ENCODE results near the gene ETDC.
"Not testable (repeated sequence)": the region's sequence is repeated elsewhere in the genome, so short reads cannot be mapped to it uniquely, and the experiment has no call there.

Gene ETDC

DNA sequence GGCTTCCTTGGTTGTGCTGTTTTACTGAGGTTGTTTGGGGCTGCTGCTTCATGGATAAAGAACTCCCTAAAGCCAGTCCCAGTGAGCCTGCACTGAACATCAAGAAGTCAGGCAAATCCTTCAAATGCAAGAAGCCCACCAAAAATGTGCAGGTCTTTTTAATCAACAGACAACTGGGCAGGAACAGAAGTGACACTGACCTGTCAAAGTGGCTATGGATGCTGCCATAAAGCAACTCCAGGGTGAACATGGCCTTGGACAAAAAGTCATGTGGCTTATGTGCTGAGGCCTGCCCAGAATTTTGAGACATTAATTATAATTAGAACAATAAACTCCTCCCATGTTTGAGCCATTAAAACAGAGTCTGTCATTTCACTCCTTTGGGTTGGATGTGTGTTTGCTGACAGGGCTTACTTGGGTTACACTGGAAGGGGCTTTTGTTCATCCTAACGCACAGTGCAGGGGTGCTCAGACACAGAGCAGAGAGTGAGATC is at the start of gene ETDC:
Gene ETDC, plus strand, starts transcription at position 51 of the 494 bp plus-strand sequence. Its CDS starts 0 bp downstream, at position 51.
- FAIRE-seq (no peak), DNase-seq (ENCODE audit: insufficient read length, low spot score) (no peak)

DNA sequence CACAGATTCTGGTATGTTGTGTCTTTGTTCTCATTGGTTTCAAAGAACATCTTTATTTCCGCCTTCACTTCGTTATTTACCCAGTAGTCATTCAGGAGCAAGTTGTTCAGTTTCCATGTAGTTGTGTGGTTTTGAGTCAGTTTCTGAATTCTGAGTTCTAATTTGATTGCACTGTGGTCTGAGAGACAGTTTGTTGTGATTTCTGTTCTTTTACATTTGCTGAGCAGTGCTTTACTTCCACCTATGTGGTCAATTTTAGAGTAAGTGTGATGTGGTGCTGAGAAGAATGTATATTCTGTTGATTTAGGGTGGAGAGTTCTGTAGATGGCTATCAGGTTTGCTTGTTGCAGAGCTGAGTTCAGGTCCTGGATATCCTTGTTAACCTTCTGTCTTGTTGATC is 48.3 kb upstream of the ETDC start:
- not testable (repeated sequence) for FAIRE-seq; DNase-seq (ENCODE audit: insufficient read length, low spot score)

DNA sequence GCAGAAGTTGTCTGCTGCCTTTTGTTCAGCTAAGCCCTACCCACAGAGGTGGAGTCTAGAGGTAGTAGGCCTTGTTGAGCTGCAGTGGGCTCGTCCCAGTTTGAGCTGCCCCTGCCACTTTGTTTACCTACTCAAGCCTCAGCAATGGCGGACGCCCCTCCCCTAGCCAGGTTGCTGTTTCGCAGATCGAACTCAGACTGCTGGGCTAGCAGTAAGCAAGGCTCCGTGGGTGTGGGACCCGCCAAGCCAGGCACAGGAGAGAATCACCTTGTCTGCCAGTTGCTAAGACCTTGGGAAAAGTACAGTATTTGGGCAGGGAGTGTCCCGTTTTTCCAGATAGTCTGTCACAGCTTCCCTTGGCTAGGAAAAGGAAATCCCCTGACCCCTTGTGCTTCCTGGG is 45.9 kb upstream of the ETDC start:
- DNase-seq (ENCODE audit: insufficient read length, low spot score); FAIRE-seq: not testable (repeated sequence)

DNA sequence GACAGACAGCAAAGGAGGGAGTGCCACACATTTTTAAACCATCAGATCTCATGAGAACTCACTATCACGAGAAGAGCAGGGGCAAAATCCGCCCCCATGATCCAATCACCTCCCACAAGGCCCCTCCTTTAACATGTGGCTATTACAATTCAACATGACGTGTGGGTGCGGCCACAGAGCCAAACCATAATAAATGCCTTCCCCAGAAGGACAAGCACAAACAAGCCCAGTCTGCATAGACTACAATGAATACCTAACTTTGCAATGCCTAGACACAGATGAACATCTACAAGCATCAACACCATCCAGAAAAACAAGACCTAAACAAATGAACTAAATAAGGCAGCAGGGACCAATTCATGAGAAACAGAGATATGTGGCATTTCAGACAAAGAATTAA is 45.1 kb upstream of the ETDC start:
- FAIRE-seq (no peak), DNase-seq (ENCODE audit: insufficient read length, low spot score) (no peak)

DNA sequence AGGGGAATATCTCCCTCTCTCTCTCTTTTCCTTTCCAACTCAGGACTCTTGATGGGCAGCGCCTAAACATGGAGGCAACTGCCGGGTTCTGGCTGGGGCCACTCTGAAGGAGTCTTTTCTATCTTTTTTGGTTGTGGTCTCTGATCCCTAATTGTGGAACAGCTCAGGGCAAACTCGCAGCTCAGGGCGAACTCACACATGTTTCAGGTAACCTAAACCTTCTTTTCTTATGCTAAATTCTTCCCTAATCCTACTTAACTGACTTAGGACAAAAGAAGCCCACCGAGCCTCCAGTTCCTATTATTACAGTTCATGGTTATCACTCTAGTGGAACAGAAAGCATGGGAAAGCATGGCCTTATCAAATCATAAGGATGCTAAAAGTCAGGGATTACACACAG is 36.1 kb upstream of the ETDC start:
- FAIRE-seq: no peak
- no peak for DNase-seq (ENCODE audit: insufficient read length, low spot score)

DNA sequence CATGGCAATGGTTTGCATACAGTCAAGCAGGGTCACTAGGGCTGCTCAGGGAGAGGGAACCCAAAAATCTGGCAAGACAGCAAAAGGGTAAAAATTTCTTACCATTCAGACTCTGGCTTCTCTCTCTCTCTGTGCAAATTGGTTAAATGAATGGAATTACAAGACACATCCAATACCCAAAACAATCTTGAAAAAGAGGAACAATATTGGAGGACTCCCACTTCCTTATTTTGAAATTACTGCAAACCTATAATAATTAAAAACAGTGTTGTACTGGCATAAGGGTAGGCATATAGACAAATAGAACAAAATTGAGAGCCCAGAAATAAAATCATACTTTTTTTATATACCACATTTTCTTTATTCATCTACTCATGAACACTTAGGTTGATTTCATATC is 33.3 kb upstream of the ETDC start:
- DNase-seq (ENCODE audit: insufficient read length, low spot score) (no peak), FAIRE-seq (no peak)

DNA sequence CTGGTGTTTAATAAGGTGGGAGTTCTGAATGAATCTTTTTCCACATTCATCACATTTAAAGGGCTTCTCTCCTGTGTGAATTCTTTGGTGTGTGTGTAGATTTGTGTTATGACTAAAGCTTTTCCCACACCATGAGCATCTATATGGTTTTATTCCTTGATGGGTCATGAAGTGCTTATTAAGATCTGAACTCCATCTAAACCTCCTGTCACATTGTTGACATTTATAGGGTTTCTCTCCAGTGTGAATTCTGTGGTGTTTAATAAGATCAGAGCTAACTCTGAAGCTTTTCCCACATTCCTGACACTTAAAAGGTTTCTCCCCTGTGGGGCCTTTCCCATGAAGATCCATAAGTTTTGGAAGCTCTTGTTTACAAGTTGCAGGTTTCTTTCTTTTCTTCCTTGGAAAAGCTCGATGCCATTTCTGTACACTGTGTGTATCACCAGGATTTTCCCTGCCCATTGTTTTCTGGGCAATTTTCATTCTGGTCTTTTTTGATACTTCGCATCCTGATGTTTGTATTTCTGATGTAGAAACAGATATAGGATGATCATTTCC is 21.9 kb upstream of the ETDC start:
- no peak for DNase-seq (ENCODE audit: insufficient read length, low spot score)
- no peak for FAIRE-seq

DNA sequence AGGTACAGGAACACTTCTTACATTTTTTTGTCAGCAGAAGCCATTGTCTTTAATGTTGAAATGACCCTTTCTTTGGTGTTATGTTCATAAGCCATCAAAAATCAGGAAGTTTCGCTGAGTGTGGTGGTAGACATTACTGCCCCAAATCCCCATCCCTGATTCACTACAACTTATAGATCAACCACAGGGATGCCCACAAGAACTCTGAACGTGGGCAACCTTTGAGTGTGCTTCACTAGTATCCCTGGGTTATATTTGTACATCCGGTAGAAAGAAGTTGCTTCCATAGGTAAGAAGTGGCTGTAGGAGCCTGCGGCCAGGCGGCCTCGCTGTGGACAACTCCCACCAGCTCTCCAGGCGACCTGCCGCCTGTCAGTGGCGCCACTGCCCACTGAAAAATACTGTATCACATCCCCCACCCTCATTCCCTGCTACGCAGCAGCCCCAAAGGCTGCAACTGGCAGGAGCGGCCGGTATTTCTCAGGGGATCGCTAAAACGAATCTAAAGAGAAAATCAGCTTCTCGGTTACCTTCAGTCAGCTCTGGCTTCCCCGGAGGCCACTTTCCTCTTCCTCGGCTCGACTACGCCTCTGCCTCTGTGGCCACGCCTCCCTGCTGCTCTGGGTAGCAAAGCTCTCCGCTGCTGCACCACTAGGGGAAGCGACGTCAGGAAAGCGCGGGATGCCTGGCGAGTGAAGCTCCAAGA is 13.9 kb upstream of the ETDC start:
- DNase-seq (ENCODE audit: insufficient read length, low spot score): peak; percentile 9
- peak; percentile 90 for FAIRE-seq

DNA sequence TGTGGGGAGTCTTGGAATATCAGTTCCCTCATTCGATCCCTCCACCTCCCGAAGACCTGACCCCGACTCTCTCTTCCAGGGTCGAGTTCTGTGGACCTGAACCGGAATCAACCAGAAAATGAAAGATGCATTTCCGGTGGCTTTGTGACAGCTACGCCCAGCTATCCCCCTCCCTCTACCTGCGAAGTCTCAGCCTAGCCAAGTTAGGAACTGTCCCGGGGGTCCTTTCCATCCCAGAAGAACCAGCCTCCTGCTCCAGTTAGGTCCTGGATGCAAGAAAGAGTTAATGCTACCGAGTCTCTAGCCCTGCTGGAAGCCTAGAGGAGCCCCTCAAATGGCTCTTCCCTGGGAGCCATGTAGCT is 13.4 kb upstream of the ETDC start:
- no peak for FAIRE-seq

DNA sequence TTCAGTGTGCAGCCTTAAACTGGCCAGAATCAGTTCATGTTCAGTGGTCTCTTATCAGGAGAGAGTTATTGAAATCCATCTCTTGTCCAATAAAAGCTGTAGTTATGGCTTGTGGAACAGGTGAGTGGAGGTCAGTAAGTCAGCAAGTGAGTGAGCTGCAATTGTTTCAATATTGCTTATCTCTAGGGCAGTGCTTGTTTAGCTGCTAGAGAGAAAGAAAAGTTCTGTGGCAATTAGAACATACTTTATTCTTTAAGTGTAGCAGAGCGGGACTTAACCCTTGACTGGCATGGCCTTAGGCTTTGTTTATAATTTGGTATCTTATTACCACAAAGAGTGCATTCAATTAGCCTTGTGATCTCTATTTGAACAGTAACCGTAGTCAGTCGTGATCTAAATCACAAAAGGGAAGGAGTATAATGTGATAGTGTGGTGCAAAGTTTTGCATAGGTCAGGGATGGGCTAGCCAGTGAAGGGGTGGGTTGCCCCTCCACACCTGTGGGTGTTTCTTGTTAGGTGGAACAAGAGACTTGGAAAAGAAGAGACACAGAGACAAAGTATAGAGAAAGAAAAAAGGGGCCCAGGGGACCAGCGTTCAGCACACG is 6.9 kb upstream of the ETDC start:
- DNase-seq (ENCODE audit: insufficient read length, low spot score) (no peak), FAIRE-seq (peak; percentile 8)

More for the DNA sequence above, 13.4 kb upstream of the ETDC start:
- no peak for DNase-seq (ENCODE audit: insufficient read length, low spot score)

DNA sequence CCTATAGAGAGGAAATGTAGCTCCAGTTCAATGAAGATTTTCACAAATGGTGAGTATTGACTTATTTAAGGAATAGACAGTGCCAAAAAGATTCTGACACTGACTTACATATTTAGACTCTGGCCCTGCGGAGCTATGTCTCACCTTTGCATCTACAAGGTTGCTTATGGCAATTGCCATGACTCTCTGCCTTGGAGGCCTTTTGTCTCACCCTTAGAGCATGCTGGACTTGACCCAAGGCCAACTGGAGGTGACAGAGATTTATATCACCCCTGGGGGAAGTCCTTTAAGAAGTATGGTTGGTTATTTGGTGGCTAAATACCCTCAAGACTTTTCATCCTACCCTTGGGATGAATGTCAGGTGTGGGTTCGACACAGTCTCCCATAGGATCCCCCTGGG is 4.5 kb upstream of the ETDC start:
- no peak for FAIRE-seq
- no peak for DNase-seq (ENCODE audit: insufficient read length, low spot score)

DNA sequence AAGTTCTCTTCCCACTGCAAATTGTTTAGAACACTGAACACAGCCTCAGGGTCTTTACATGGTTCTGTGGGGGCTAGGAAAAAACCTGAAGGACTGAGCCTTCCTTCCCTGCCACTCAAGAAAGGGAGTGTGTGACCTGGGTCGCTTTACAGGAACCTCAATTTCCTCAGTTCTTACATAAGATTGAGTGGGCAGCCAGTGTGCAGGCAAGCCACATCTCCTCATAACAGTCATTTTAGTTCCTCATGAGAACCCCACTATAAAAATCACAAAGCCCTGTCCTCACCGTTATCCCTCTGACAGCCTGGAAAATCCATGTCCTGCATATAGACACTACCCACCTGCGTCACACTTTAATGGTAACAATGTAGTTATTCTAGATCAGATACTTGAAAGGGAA is 2.1 kb upstream of the ETDC start:
- FAIRE-seq: no peak
- no peak for DNase-seq (ENCODE audit: insufficient read length, low spot score)

DNA sequence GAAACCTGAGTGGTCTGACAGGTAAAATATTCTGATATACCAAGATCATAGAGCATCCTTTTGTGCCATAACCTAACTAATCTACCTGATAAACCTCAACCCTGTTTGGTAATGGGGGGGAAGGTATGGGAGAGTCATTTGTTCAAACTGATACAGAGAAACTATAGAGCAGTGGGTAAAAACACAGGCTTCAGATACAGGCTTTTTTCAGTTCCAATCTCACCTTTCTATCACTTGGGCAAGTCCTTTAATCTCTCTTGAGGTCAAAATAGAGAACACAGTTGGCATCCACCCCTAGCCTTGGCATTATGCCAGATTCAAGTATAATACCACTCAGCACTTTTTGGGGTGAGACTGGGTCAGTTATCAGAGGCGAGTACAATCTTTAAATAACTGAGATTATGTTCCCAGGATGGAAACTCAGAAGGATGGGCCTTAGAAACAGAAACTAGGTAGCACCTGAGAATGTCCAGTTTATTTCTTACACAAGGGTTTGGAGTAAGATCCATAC is 880 bp upstream of the ETDC start:
- DNase-seq (ENCODE audit: insufficient read length, low spot score): no peak
- FAIRE-seq: no peak

DNA sequence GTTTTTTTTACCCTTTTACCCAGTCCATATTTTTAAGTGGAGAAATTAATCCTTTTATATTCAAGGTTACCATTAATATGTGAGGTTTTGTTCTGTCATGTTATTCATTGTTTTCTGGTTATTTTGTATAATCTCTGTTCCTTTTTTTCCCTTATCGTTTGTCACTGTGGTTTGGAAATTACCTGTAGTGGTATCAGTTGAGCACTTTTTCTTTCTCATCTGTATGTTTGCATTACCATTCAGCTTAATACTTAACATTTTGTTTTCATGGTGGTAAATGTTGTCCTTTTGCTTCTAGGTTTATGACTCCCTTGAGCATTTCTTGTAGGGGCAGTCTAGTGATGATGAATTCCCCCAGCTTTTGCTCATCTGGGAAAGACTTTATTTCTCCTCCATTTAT is 6.6 kb downstream of the ETDC start:
- FAIRE-seq (no peak), DNase-seq (ENCODE audit: insufficient read length, low spot score) (no peak)

DNA sequence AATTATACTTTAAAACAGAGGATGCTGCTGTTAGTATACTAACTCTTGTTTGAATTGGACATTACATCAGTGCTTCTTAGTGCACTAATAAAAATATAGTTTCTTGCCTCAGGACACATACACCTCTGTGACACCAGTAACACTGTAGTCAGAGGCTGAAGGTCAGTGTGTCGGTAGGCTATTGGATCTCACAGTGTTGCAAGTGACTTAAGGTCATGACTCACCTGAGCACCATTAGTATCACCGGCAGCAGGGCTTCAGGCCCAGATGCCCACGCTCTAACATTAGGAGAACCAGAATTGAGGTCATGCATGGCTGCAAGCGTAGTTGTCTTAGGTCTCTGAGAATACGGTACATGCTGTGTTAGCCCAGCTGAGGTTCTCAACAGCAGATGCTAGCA is 15.2 kb downstream of the ETDC start:
- FAIRE-seq (no peak), DNase-seq (ENCODE audit: insufficient read length, low spot score) (no peak)

DNA sequence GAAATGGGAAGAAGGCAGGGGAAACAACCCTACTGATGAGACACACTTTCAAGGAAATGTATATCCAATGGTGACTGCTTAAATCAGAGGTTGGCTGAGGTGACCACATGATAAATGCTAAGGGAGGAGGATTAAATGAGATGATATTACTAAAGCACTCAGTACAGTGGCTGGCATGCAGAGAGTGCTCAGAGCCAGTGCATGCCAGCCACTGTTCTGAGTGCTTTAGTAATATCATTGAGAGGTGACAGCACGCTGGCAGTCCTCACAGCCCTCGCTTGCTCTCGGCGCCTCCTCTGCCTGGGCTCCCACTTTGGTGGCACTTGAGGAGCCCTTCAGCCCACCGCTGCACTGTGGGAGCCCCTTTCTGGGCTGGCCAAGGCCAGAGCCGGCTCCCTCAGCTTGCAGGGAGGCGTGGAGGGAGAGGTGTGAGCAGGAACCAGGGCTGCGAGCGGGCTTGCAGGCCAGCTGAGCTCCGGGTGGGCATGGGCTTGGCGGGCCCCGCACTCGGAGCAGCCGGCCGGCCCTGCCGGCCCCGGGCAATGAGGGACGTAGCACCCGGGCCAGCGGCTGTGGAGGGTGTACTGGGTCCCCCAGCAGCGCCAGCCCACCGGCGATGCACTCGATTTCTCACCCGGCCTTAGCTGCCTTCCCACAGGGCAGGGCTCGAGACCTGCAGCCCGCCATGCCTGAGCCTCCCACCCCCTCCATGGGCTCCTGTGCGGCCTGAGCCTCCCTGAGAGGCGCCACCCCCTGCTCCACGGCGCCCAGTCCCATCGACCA is 15.9 kb downstream of the ETDC start:
- not testable (repeated sequence) for FAIRE-seq; DNase-seq (ENCODE audit: insufficient read length, low spot score)

DNA sequence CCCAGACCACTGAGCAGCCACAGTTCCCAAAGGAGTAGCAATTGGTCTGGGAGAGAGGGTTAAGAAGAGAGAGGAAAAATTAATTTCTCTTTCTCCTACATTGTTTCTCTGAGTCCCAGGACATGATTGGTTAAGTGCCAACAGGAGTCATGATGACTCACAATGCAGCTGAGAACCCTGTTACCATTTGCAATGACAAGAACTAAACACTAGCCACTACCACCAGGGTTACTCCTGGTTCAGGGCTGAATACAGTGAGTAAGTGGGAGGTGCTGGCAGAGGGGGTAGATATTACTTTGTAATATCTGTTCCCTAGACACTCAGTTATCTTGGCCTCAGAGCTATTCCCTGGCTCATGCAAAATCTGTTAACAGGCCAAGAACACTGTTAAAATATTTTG is 18.0 kb downstream of the ETDC start:
- FAIRE-seq (no peak), DNase-seq (ENCODE audit: insufficient read length, low spot score) (no peak)

DNA sequence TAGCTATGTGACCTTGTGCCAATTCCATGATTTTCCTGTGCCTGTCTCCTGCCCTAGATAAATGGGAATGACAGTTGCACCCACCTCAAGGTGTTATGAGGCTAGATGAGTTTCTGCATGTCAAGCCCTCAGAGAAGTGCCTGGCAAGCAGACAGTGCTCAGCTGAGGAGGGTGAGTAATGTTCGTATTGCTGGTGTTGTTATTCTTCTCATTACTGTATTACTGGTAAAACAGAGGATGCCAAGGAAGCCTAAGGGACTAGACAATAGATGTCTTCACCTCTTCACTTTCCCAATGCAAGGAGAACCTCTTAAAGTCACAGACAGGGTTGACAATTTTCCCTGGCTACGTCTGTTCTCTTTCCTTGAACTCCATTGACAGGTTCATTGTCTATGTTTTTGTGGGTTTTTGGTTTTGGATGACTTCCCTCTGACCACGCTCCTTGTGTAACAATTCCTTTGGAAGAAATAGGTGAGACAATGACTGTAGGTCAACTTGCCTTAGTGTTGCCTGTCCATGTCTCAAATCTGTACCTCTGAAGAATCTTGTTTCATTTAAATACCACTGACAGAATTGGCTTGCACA is 19.2 kb downstream of the ETDC start:
- FAIRE-seq (no peak), DNase-seq (ENCODE audit: insufficient read length, low spot score) (no peak)

DNA sequence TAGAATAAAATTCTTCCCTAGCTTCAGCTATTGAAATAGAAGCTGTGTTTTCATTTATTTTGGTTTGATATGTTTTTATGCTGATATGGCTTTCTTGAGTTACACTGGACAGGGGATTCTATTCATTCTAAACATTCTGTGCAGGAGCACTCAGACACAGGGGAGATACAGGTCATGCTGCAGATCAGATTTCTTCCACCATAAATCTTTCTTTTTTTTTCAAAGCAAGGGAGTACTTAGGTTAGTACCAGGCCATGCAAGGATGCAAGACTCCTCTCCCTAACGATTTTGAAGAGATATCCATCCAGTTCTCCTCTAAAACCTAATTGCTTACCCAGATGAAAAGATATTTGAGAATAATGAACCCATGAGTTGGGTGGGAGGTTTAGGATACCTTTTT is 21.4 kb downstream of the ETDC start:
- DNase-seq (ENCODE audit: insufficient read length, low spot score): no peak
- FAIRE-seq: no peak

DNA sequence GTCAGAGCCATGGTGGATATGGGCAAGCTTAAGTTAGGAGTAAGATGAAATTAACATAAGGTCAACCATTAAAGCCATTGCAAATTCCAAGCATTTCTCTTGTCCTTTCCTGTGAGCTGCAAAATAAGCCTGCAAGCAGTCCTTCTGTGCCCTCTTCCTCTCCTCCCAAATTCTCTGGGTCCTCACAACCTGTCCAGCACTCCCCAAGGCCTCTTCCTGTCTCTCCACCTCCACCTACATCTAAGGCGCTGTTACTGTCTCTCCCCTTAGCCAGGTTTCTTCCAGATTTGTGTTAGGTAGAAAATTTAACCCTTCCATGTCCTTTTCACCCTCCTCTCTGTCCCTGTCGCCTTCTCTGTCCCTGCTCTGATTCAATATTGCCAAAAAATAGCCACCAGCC is 22.2 kb downstream of the ETDC start:
- no peak for DNase-seq (ENCODE audit: insufficient read length, low spot score)

DNA sequence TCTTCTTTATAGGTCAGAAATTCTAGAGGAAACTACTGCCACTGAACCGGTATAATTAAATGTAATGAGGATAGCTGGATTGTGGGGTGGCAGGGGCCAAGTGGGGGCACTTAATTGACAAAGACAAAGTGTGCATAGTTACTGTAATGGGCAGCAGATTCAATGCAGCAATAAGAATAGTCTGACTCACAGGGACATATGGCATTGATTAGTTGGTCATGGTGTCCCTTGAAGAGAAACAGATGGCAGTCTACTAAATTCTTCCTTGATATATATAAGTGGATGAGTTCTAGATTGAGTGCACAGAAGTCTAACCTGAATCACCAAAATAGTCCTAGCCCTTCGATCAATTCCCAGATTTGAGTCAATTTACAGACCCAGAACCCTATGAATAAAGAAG is 31.6 kb downstream of the ETDC start:
- FAIRE-seq: no peak
- no peak for DNase-seq (ENCODE audit: insufficient read length, low spot score)

More for the DNA sequence above, 22.2 kb downstream of the ETDC start:
- no peak for FAIRE-seq
